Prostate gland (tissue), 2 donors: ENCODE measurements around the gene ESPN.

Experiments used
- CTCF ChIP-seq, 4 experiments: fragments of 200-600 bp in 2 of 4; fragments of 450-650 bp in 2 of 4; sonication (generic) in 2 of 4; IDR thresholded peaks; 1 replicate in 3 of 4; 2 replicates in 1 of 4; pipeline ENCODE4 v1.5.1; 2016 to 2019; ENCODE audit warnings: antibody characterized with exemption in 4 of 4, mild to moderate bottlenecking in 2 of 4, moderate library complexity in 2 of 4
- POLR2A ChIP-seq: fragments of 450-650 bp; IDR thresholded peaks from one replicate; pipeline ENCODE4 v1.6.1; 2016; ENCODE audit warnings: antibody characterized with exemption, mild to moderate bottlenecking
- POLR2AphosphoS5 ChIP-seq: sonication (generic); formaldehyde crosslinking; IDR thresholded peaks from one replicate; pipeline ENCODE4 v1.6.1; 2017; ENCODE audit warnings: antibody characterized with exemption

DNA sequence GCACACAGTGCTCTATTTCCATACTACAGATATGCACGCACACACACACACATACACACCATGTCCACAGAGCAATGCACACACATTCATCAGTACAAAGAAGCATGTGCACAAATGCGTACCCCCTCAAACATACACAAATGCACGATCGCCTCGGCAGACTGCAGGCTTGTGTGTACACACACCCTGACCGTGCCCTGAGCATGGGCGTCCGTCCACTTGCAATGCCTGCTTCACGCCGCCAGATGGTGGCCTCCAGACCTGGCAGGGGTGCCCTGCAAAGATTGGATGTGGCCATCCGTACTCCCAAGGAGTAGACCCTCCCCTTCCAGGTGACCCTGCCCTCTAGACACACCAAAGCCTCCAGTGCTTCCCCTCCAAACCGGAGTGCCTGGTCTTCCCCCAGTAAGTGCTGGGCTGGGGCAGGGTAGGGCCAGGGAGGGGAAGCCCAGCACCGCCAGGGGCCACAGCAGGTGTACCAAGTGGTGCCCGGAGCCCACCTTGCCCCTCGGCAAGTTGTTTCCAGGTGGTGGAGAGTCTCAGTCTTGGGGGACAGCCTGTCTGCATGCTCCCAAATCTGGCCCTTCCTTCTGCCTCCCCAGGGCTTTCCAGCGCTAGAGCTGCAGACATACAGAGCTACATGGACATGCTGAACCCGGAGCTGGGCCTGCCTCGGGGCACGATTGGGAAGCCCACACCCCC is 20.6 kb downstream of the ESPN start:
- TF ChIP-seq POLR2A (no peak), CTCF (IDR thresholded peaks at IDR 0.05) (peak in 2 of 4 experiments; percentile 43 to 62), POLR2AphosphoS5 (no peak)
